Osteoblast (primary cell): ENCODE results near the gene POLR2C. TPM values are rescaled to one million over a fixed set of nuclear protein-coding genes. Genes with fewer than 3 reads are reported as not detected.

Experiments
- DNase-seq: peaks from one replicate; pipeline ENCODE4 v3.0.0; 2011; ENCODE audit warnings: low spot score, mixed read lengths; ENCODE audit not compliant: insufficient read length; ENCODE audit errors: missing footprints
- H2AFZ ChIP-seq: 2 replicates; pipeline ENCODE4 v1.6.0; 2011; ENCODE audit warnings: mild to moderate bottlenecking, low read length
- H3K27ac ChIP-seq: 2 replicates; pipeline ENCODE4 v1.5.1; 2011; ENCODE audit warnings: mild to moderate bottlenecking, low read depth, low read length, moderate library complexity
- H3K27me3 ChIP-seq: 2 replicates; pipeline ENCODE4 v1.6.0; 2012; ENCODE audit warnings: mild to moderate bottlenecking, control low read depth, inconsistent platforms, low read length, moderate library complexity; ENCODE audit not compliant: insufficient read depth
- H3K36me3 ChIP-seq: 2 replicates; pipeline ENCODE4 v1.5.1; 2011; ENCODE audit warnings: mild to moderate bottlenecking, low read length, control low read depth, moderate library complexity; ENCODE audit not compliant: insufficient read depth
- H3K4me1 ChIP-seq: 2 replicates; pipeline ENCODE4 v1.5.1; 2011; ENCODE audit warnings: mild to moderate bottlenecking, low read length, control low read depth, moderate library complexity; ENCODE audit not compliant: insufficient read depth
- H3K4me2 ChIP-seq: 2 replicates; pipeline ENCODE4 v1.6.0; 2011; ENCODE audit warnings: mild to moderate bottlenecking, low read length; ENCODE audit not compliant: insufficient read depth
- H3K4me3 ChIP-seq: fragments of 200-600 bp; sonication (generic); 3 replicates; pipeline ENCODE4 v1.5.1; 2012; ENCODE audit warnings: mild to moderate bottlenecking, low read length, inconsistent platforms; ENCODE audit not compliant: insufficient read depth
- H3K79me2 ChIP-seq: 2 replicates; pipeline ENCODE4 v1.6.0; 2012; ENCODE audit warnings: mild to moderate bottlenecking, low read length, control low read depth, inconsistent platforms; ENCODE audit not compliant: insufficient read depth
- H3K9me3 ChIP-seq: 2 replicates; pipeline ENCODE4 v1.5.1; 2011; ENCODE audit warnings: low read depth, low read length, control low read depth
- H4K20me1 ChIP-seq: 2 replicates; pipeline ENCODE4 v1.6.0; 2012; ENCODE audit warnings: mild to moderate bottlenecking, low read length, control low read depth; ENCODE audit not compliant: insufficient read depth
- CTCF ChIP-seq: IDR thresholded peaks from 2 replicates; pipeline ENCODE4 v1.5.1; 2011; ENCODE audit warnings: mild to moderate bottlenecking, low read depth, low read length, moderate library complexity; ENCODE audit errors: extremely low read depth
- total RNA-seq: library from RNA; depleted of rRNA; stranded (reverse); fragments of >200 nt; gene quantifications from 2 replicates; pipeline ENCODE4 v1.2.3, GENCODE V29; 2012

Gene POLR2C
- total RNA-seq, 1 donor: 95.2 TPM

GRCh38 chr16:57483725-57484514 lies 21.4 kb downstream of the POLR2C start:
- no peak for TF ChIP-seq CTCF
- peaks cover 30% of the 10 kb centered on the region for H3K4me1 ChIP-seq
- no peak overlapping the region for H2AFZ ChIP-seq
- H3K9me3 ChIP-seq: no peaks in the 10 kb centered on the region
- H3K4me2 ChIP-seq: no peak overlapping the region
- no peak overlapping the region for H3K4me3 ChIP-seq
- H3K36me3 ChIP-seq: no peaks in the 10 kb centered on the region
- H3K79me2 ChIP-seq: peaks cover 6% of the 10 kb centered on the region
- H4K20me1 ChIP-seq: no peaks in the 10 kb centered on the region
- DNase-seq: peak; percentile 75
- no peaks in the 10 kb centered on the region for H3K27me3 ChIP-seq
- no peak overlapping the region for H3K27ac ChIP-seq

- Histone ChIP-seq H3K79me2 (no peaks in the 10 kb centered on the region), H3K27ac (no peak overlapping the region), H3K4me2 (no peak overlapping the region), H4K20me1 (no peaks in the 10 kb centered on the region), H3K27me3 (no peaks in the 10 kb centered on the region), H3K4me1 (peaks cover 24% of the 10 kb centered on the region), H2AFZ (no peak overlapping the region), H3K4me3 (no peak overlapping the region), H3K36me3 (no peaks in the 10 kb centered on the region), H3K9me3 (no peaks in the 10 kb centered on the region)
- no peak for TF ChIP-seq CTCF
- peak; percentile 81 for DNase-seq
These were observed 22.1 kb downstream of the POLR2C start for GRCh38 chr16:57484515-57485005.

GRCh38 chr16:57485091-57485915 lies 22.8 kb downstream of the POLR2C start:
- Histone ChIP-seq H3K4me3 (peak overlapping the region; percentile 86), H3K79me2 (no peaks in the 10 kb centered on the region), H3K9me3 (no peaks in the 10 kb centered on the region), H3K4me2 (peak overlapping the region; percentile 89), H3K27me3 (peaks cover 2% of the 10 kb centered on the region), H2AFZ (peak overlapping the region; percentile 80), H3K27ac (no peak overlapping the region), H4K20me1 (no peaks in the 10 kb centered on the region), H3K4me1 (peaks cover 17% of the 10 kb centered on the region), H3K36me3 (no peaks in the 10 kb centered on the region)
- TF ChIP-seq CTCF: no peak
- peak; percentile 90 for DNase-seq
